SK-N-SH treated with all-trans-retinoic acid at 6 μM for 48 hours (cell line): ENCODE results near the gene GRIK3.

ENCODE experiments used
- ARNTL ChIP-seq: fragments of 450-650 bp; formaldehyde crosslinking; IDR thresholded peaks from 2 replicates; pipeline ENCODE4 v1.5.0; 2020; ENCODE audit warnings: low read depth, mild to moderate bottlenecking, moderate library complexity, borderline replicate concordance
- BACH2 ChIP-seq: fragments of 250-450 bp; sonication (Bioruptor Pico); IDR thresholded peaks from 2 replicates; pipeline ENCODE4 v1.9.0; 2021; ENCODE audit warnings: mild to moderate bottlenecking, borderline replicate concordance
- RARB ChIP-seq: fragments of 250-450 bp; sonication (Bioruptor Pico); IDR thresholded peaks from 2 replicates; pipeline ENCODE4 v1.8.0; 2021; ENCODE audit warnings: mild to moderate bottlenecking, moderate library complexity
- SNAI2 ChIP-seq: fragments of 250-450 bp; sonication (Bioruptor Pico); IDR thresholded peaks from 2 replicates; pipeline ENCODE4 v1.5.0; 2020; ENCODE audit warnings: mild to moderate bottlenecking, moderate library complexity
- TOX ChIP-seq: fragments of 250-450 bp; sonication (Bioruptor Pico); IDR thresholded peaks from 2 replicates; pipeline ENCODE4 v1.8.0; 2021; ENCODE audit warnings: mild to moderate bottlenecking, moderate library complexity, borderline replicate concordance
- ZFP3 ChIP-seq: fragments of 250-450 bp; sonication (Bioruptor Pico); IDR thresholded peaks from 2 replicates; pipeline ENCODE4 v1.5.0; 2020; ENCODE audit warnings: mild to moderate bottlenecking, moderate library complexity
- ZFP30 ChIP-seq: fragments of 450-650 bp; formaldehyde crosslinking; IDR thresholded peaks from 2 replicates; pipeline ENCODE4 v1.5.0; 2022; ENCODE audit warnings: mild to moderate bottlenecking, moderate library complexity
- TF ChIP-seq, protein P1 (sequence below): fragments of 250-450 bp; sonication (Bioruptor Pico); IDR thresholded peaks from 2 replicates; pipeline ENCODE4 v1.8.0; 2020; ENCODE audit warnings: mild to moderate bottlenecking, moderate library complexity, borderline replicate concordance

DNA sequence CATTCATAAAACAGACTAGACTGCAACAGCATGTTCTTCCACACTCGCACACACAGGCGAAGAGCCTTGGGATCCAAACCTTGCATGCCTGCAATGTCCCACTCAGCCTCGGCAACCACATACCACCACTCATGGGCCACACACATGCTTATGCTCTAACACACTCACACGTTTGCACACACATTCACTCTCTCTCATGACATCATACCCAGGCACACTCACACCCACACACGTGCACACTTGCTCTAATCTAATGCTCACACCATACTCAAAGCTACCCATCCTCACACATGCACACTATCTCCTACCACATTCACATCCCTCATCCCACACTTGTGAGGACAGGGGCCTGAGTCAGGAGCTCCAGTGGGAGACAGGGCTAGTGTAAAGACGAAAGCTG lies 50.3 kb downstream of the GRIK3 start:
- TF ChIP-seq, protein P1, sequence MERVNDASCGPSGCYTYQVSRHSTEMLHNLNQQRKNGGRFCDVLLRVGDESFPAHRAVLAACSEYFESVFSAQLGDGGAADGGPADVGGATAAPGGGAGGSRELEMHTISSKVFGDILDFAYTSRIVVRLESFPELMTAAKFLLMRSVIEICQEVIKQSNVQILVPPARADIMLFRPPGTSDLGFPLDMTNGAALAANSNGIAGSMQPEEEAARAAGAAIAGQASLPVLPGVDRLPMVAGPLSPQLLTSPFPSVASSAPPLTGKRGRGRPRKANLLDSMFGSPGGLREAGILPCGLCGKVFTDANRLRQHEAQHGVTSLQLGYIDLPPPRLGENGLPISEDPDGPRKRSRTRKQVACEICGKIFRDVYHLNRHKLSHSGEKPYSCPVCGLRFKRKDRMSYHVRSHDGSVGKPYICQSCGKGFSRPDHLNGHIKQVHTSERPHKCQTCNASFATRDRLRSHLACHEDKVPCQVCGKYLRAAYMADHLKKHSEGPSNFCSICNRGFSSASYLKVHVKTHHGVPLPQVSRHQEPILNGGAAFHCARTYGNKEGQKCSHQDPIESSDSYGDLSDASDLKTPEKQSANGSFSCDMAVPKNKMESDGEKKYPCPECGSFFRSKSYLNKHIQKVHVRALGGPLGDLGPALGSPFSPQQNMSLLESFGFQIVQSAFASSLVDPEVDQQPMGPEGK (CRISPR knock-in tag): no peak
- TF ChIP-seq ARNTL (CRISPR knock-in tag) (no peak), RARB (CRISPR knock-in tag) (no peak), TOX (CRISPR knock-in tag) (no peak), ZFP30 (CRISPR knock-in tag) (no peak), SNAI2 (no peak), ZFP3 (no peak), BACH2 (CRISPR knock-in tag) (no peak)
